Upper lobe of right lung (tissue), 1 donor: Measurements from ENCODE around the gene RRP8. TPM values are rescaled to one million over a fixed set of nuclear protein-coding genes. Genes with fewer than 3 reads are reported as not detected.
A peak's percentile ranks its signal among the peaks of the same experiment; 100 is the strongest.

ENCODE experiments used
- ATAC-seq: fragments of 200-7000 bp; cut with Tn5 transposase; one replicate; pipeline ENCODE4 v1.9.1; 2020; ENCODE audit warnings: mild to moderate bottlenecking, moderate library complexity
- DNase-seq: peaks from one replicate; pipeline ENCODE4 v3.0.0-alpha.2; 2020
- H3K27ac ChIP-seq: fragments of 200-600 bp; one replicate; pipeline ENCODE4 v1.8.0; 2022
- H3K27me3 ChIP-seq: fragments of 200-600 bp; one replicate; pipeline ENCODE4 v1.8.0; 2022; ENCODE audit warnings: mild to moderate bottlenecking
- H3K36me3 ChIP-seq: fragments of 200-600 bp; one replicate; pipeline ENCODE4 v1.8.0; 2022
- H3K4me1 ChIP-seq: fragments of 200-600 bp; one replicate; pipeline ENCODE4 v1.8.0; 2022
- H3K4me3 ChIP-seq: fragments of 200-600 bp; one replicate; pipeline ENCODE4 v1.8.0; 2022; ENCODE audit warnings: mild to moderate bottlenecking
- H3K9me3 ChIP-seq: fragments of 200-600 bp; one replicate; pipeline ENCODE4 v1.8.0; 2022
- intact Hi-C: fragments of 100-400 bp; cut with DNase I; formaldehyde crosslinking; loops from one replicate; pipeline ENCODE4 v1.11.0; 2022
- long read RNA-seq: library from polyadenylated mRNA; unstranded; transcript quantifications from one replicate; pipeline ENCODE4 v2.0.0, GENCODE V29; 2021
- total RNA-seq: library from RNA; stranded (reverse); fragmentation: NEBNext Ultra II Directional; extraction: Animal tissue kit (Norgen Biotek cat#: 25700); gene quantifications from one replicate; pipeline ENCODE4 v1.2.1, GENCODE V29; 2021
- TF ChIP-seq, protein P1 (sequence below): fragments of 200-600 bp; IDR thresholded peaks from one replicate; pipeline ENCODE4 v1.8.0; 2022; ENCODE audit warnings: antibody characterized with exemption
- donor health status: DM: no; HTN: yes; CAD: no; lungs with severe emphysema.

Gene RRP8
- total RNA-seq = 17.9 TPM
- long read RNA-seq, full-length matches to known transcripts = 23 of 37 reads
- long read RNA-seq, partial matches to known transcripts = 3 of 37 reads
- long read RNA-seq, other reads (novel, unspliced or antisense) = 11 of 37 reads

DNA sequence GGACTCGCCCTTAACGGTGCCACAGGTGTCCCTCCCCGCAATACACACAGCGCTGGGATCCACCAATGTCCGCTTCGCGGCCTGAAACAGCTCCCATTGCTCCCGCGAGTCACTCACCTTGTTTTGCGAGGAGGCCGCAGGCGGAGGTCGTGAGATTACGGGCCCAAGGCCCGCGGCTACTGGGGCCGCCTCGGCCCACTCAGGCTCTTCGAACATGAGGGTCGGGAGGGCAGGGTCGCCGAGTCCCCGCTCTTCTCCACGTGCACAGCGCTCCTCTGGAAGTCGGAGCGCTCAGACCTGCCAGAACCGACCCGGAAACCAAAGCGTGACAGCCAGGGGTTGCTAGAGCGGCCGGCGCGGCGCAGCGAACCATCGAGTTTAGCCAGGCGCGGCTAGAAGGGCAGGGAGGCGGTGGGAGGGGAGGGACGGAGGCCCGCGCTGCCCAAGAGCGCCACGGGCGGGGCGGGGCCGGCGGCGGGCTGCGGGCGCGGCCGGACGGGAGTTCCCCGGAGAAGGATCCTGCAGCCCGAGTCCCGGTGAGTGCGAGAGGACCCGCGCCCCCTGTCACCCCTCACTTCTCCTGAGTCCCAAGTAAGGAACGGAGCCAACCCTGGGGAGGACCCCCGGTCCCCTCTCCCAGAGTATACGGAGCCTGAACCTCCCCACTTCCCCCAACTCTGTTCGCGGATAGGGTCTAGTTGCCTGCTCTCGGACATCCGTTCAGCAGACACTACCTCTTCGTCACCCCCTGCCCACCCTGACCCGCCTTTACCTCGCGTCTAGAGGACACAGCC, at the start of gene RRP8, which contains the start of gene ILK:
RRP8 (minus strand) TSS at position 330 of the 794 bp plus-strand sequence; CDS start at position 216, 114 bp downstream.
ILK (plus strand) TSS at position 488 of the 794 bp plus-strand sequence. CDS start 498 bp downstream, outside the sequence.
- H3K36me3 ChIP-seq = peaks cover 41% of the 10 kb centered on the region
- TF ChIP-seq, protein P1, sequence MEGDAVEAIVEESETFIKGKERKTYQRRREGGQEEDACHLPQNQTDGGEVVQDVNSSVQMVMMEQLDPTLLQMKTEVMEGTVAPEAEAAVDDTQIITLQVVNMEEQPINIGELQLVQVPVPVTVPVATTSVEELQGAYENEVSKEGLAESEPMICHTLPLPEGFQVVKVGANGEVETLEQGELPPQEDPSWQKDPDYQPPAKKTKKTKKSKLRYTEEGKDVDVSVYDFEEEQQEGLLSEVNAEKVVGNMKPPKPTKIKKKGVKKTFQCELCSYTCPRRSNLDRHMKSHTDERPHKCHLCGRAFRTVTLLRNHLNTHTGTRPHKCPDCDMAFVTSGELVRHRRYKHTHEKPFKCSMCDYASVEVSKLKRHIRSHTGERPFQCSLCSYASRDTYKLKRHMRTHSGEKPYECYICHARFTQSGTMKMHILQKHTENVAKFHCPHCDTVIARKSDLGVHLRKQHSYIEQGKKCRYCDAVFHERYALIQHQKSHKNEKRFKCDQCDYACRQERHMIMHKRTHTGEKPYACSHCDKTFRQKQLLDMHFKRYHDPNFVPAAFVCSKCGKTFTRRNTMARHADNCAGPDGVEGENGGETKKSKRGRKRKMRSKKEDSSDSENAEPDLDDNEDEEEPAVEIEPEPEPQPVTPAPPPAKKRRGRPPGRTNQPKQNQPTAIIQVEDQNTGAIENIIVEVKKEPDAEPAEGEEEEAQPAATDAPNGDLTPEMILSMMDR = peak; percentile 19
- ATAC-seq = peak; percentile 97
- intact Hi-C loops = no loop called here
- H3K4me1 ChIP-seq = peaks cover 49% of the 10 kb centered on the region
- peak within 1 kb of the TSS; percentile 60 for H3K4me3 ChIP-seq
- H3K27ac ChIP-seq = peak within 1 kb of the TSS; percentile 81
- no peaks in the 10 kb centered on the region for H3K27me3 ChIP-seq
- H3K9me3 ChIP-seq = no peaks in the 10 kb centered on the region
- DNase-seq = peak; percentile 96

DNA sequence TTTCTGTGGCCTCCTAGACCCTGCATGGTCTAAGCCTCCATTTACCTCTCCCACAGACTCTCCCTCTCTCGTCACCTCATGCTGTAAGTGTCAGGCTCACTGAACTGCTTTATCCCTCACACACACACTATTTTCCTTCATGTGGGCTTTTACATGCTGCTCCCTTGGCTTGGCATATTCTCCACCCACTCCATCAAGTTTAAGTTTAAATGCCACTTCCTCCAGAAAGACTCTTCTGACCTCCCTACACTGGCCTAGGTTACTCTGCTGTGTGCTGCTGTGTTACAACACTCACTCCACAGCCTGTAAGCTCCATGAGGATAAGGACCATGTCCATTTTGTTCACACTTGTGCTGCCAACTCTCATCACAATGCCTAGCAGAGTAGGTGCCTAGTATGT, 49.7 kb upstream of the RRP8 start:
- no peaks in the 10 kb centered on the region for H3K36me3 ChIP-seq
- no peak for DNase-seq
- TF ChIP-seq, protein P1 = no peak
- intact Hi-C loops = no loop called here
- no peak overlapping the region for H3K4me3 ChIP-seq
- no peak for ATAC-seq
- H3K27me3 ChIP-seq = peaks cover 8% of the 10 kb centered on the region
- no peak overlapping the region for H3K27ac ChIP-seq
- H3K4me1 ChIP-seq = peaks cover 7% of the 10 kb centered on the region
- no peaks in the 10 kb centered on the region for H3K9me3 ChIP-seq

DNA sequence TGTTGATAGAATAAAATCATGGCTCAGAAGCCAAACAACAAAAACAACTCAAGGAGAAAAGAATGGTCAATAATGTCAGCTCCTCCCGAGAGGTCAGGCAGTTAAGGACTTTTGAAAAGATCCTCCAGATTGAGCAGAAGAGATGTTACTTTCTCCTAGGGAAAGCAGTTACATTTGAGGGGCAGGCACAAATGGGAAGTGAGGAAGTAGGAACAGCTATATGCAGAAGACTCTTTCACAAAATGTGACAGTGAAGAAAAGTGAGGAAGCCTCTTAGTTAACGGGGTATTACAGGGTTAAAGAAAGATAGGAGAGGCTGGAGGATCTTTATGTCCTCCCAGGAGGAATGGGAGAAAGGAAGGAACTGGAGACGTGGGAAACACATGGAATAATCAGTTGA, 48.8 kb upstream of the RRP8 start:
- Histone ChIP-seq H3K9me3 (no peaks in the 10 kb centered on the region), H3K4me3 (no peak overlapping the region), H3K27me3 (peaks cover 8% of the 10 kb centered on the region), H3K36me3 (no peaks in the 10 kb centered on the region), H3K27ac (no peak overlapping the region), H3K4me1 (peaks cover 16% of the 10 kb centered on the region)
- intact Hi-C loops = no loop called here
- TF ChIP-seq, protein P1 = no peak
- DNase-seq = no peak
- ATAC-seq = no peak

DNA sequence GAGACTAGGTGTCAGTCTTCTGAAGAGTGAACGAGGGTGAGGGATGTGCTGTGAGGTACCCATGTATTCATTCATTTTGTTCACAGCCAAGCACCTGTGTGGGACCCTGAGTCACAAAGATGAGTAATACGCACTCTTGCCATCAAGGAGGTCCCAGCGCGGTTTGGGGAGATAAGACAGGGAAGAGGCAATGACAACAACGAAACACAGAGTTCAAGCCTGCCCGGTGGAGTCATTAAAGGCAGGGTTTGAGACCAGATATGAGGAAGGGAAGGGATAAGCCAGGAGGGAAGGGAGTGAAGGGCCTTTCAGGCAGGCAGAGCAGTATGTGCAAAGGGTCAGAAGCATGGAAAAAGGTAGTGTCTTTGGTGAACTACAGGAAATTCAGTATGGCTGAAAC, 47.6 kb upstream of the RRP8 start:
- H3K9me3 ChIP-seq = no peaks in the 10 kb centered on the region
- H3K27ac ChIP-seq = no peak overlapping the region
- H3K4me3 ChIP-seq = no peak overlapping the region
- H3K36me3 ChIP-seq = no peaks in the 10 kb centered on the region
- TF ChIP-seq, protein P1 = no peak
- DNase-seq = no peak
- no peak for ATAC-seq
- H3K27me3 ChIP-seq = peaks cover 8% of the 10 kb centered on the region
- intact Hi-C loops = no loop called here
- peaks cover 28% of the 10 kb centered on the region for H3K4me1 ChIP-seq

DNA sequence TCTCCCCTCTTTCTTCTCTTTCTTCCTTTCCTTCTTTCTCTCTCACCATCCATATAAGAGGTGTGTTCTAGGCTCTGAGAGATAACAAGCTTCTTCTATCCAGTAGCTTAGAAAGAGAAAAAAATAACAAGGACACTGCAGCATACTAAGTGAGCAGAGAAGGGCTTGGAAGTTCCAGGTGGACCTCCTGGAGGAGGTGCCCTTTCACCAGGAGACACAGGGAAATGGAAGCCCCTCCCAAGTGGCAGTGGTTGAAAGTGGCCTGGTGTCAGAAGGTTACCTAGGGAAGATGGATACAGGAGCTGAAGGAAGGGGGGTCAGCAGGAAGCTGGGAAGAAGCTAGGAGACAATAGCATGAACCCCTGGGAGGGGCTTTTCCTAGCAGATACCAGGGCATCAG, 46.7 kb upstream of the RRP8 start:
- peaks cover 7% of the 10 kb centered on the region for H3K27me3 ChIP-seq
- no peak overlapping the region for H3K27ac ChIP-seq
- intact Hi-C loops = no loop called here
- H3K4me1 ChIP-seq = peaks cover 31% of the 10 kb centered on the region
- DNase-seq = no peak
- H3K4me3 ChIP-seq = no peak overlapping the region
- H3K36me3 ChIP-seq = no peaks in the 10 kb centered on the region
- TF ChIP-seq, protein P1 = no peak
- H3K9me3 ChIP-seq = no peaks in the 10 kb centered on the region
- no peak for ATAC-seq
